ENCODE results near the gene SMIM35.
"Not testable (repeated sequence)": the region's sequence is repeated elsewhere in the genome, so short reads cannot be mapped to it uniquely, and the experiment has no call there.

SMIM35 gene

GRCh38 chr11:118068945-118069612 lies 17.7 kb downstream of the SMIM35 start:
- TF ChIP-seq, protein P1, sequence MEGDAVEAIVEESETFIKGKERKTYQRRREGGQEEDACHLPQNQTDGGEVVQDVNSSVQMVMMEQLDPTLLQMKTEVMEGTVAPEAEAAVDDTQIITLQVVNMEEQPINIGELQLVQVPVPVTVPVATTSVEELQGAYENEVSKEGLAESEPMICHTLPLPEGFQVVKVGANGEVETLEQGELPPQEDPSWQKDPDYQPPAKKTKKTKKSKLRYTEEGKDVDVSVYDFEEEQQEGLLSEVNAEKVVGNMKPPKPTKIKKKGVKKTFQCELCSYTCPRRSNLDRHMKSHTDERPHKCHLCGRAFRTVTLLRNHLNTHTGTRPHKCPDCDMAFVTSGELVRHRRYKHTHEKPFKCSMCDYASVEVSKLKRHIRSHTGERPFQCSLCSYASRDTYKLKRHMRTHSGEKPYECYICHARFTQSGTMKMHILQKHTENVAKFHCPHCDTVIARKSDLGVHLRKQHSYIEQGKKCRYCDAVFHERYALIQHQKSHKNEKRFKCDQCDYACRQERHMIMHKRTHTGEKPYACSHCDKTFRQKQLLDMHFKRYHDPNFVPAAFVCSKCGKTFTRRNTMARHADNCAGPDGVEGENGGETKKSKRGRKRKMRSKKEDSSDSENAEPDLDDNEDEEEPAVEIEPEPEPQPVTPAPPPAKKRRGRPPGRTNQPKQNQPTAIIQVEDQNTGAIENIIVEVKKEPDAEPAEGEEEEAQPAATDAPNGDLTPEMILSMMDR (IDR thresholded peaks at IDR 0.05; ENCODE audit: low read depth, low read length) = no peak
- H3K9me3 ChIP-seq (ENCODE audit: severe bottlenecking) = no peaks in the 10 kb centered on the region
- H3K4me3 ChIP-seq (ENCODE audit: low read depth, low read length) = no peak overlapping the region
- no peak overlapping the region for H3K27ac ChIP-seq
- no peaks in the 10 kb centered on the region for H3K27me3 ChIP-seq (ENCODE audit: insufficient read depth, low read depth, severe bottlenecking)
- no peak for DNase-seq
- no peaks in the 10 kb centered on the region for H3K36me3 ChIP-seq

DNA sequence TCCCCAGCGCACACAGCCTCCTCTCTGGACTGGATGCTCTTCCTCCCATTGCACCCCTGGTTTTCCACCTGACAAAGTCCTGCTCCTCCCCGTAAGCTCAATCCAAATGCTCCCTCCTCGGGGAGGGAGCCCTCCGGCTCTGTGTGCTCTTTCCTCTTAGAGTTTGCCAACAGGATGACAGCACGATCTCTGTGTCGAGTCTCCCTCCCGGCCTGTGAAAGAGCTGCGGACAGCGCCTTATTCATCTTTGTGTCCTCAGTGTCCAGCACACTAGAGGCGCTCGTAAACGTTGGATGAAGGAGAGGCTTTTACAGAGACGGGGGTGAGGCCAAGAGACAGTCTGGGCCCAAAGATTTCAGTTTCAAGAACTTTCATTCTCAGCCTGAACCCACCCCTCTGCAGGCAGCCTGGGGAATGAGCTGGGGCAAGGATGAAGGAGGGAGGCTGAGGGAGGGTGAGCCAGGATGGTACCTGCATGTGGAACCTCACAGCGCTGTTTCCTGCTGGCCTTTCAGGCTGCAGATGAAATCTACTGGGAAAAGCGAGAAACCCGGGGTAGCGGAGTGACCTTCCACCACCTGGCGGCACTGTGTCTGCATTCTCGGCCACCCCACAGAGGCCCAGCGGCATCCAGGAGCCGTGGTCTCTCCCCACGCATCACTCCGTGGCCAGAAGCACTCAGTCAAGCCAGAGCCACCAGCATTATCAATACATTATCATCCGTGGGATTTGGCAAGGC lies 18.4 kb downstream of the SMIM35 start:
- H3K27me3 ChIP-seq (ENCODE audit: insufficient read depth, low read depth, severe bottlenecking) = no peaks in the 10 kb centered on the region
- TF ChIP-seq, protein P1 (IDR thresholded peaks at IDR 0.05; ENCODE audit: low read depth, low read length) = peak; percentile 44
- no peaks in the 10 kb centered on the region for H3K9me3 ChIP-seq (ENCODE audit: severe bottlenecking)
- H3K36me3 ChIP-seq = no peaks in the 10 kb centered on the region
- H3K27ac ChIP-seq = no peak overlapping the region
- peak; percentile 42 for DNase-seq
- no peak overlapping the region for H3K4me3 ChIP-seq (ENCODE audit: low read depth, low read length)

GRCh38 chr11:118067006-118067405 lies 19.8 kb downstream of the SMIM35 start:
- Histone ChIP-seq H3K36me3 (no peaks in the 10 kb centered on the region), H3K27me3 (ENCODE audit: insufficient read depth, low read depth, severe bottlenecking) (no peaks in the 10 kb centered on the region), H3K4me3 (ENCODE audit: low read depth, low read length) (no peak overlapping the region), H3K27ac (no peak overlapping the region), H3K9me3 (ENCODE audit: severe bottlenecking) (no peaks in the 10 kb centered on the region)
- DNase-seq = no peak
- TF ChIP-seq, protein P1 (IDR thresholded peaks at IDR 0.05; ENCODE audit: low read depth, low read length) = no peak

DNA sequence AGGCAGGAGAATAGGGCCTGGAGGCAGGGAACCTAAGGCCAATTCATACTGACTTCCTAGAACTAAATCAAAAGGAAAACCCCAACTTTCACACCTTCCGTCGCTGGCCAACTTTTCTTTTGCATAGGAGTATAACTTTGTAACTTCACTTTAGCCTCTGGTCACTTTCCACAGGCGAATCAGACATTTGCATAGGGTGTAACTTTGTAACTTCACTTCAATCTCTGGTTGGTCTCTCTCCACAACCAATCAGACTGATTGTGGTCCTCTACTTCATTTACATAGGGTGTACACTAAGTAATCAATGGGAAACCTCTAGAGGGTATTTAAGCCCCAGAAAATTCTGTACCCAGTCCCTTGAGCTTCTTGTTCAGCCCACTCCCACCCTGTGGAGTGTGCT lies 21.4 kb downstream of the SMIM35 start:
- Histone ChIP-seq H3K9me3 (ENCODE audit: severe bottlenecking) (no peaks in the 10 kb centered on the region), H3K4me3 (ENCODE audit: low read depth, low read length) (no peak overlapping the region), H3K27me3 (ENCODE audit: insufficient read depth, low read depth, severe bottlenecking) (no peaks in the 10 kb centered on the region), H3K27ac (no peak overlapping the region), H3K36me3 (no peaks in the 10 kb centered on the region)
- no peak for DNase-seq
- TF ChIP-seq, protein P1 (IDR thresholded peaks at IDR 0.05; ENCODE audit: low read depth, low read length) = no peak

GRCh38 chr11:118064956-118065355 lies 21.8 kb downstream of the SMIM35 start:
- DNase-seq = peak; percentile 43
- Histone ChIP-seq H3K9me3 (ENCODE audit: severe bottlenecking) (no peaks in the 10 kb centered on the region), H3K27me3 (ENCODE audit: insufficient read depth, low read depth, severe bottlenecking) (no peaks in the 10 kb centered on the region), H3K27ac (no peak overlapping the region), H3K36me3 (no peaks in the 10 kb centered on the region), H3K4me3 (ENCODE audit: low read depth, low read length) (no peak overlapping the region)
- TF ChIP-seq, protein P1 (IDR thresholded peaks at IDR 0.05; ENCODE audit: low read depth, low read length) = no peak

DNA sequence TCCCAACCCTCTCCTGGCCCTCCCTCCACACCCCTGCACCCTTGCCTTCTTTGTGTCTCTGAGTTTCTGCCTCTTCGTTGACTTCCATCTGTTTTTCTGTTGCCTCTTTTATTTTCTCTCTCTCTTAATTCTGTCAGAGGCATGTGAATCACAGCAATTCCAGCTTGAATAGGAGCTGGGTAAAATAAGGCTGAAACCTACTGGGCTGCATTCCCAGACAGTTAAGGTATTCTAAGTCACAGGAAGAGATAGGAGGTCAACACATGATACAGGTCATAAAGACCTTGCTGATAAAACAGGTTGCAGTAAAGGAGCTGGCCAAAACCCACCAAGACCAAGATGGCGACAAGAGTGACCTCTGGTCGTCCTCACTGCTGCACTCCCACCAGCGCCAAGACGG lies 24.1 kb downstream of the SMIM35 start:
- H3K27ac ChIP-seq; H3K27me3 ChIP-seq (ENCODE audit: insufficient read depth, low read depth, severe bottlenecking); H3K36me3 ChIP-seq; H3K9me3 ChIP-seq (ENCODE audit: severe bottlenecking); H3K4me3 ChIP-seq (ENCODE audit: low read depth, low read length); DNase-seq: not testable (repeated sequence)

DNA sequence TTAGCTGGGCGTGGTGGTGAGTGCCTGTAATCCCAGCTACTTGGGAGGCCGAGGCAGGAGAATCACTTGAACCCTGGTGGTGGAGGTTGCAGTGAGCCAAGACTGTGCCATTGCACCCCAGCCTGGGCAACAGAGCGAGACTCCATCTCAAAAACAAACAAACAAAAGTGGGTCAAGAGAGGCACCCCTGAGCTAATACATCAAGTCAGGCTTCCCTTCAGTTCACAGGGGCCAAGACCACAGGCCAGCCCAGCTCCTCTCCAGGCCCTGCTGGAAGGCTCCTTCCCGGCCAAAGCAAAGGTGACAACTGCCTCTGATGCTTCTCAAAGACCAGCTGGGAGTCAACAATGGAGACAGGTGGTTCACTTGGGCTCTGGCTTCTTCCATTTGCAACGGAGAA lies 24.6 kb downstream of the SMIM35 start:
- H3K9me3 ChIP-seq (ENCODE audit: severe bottlenecking); H3K27ac ChIP-seq; H3K27me3 ChIP-seq (ENCODE audit: insufficient read depth, low read depth, severe bottlenecking); H3K4me3 ChIP-seq (ENCODE audit: low read depth, low read length); H3K36me3 ChIP-seq; DNase-seq: not testable (repeated sequence)

Data from WERI-Rb-1 (cell line).